ELR (cell line): ENCODE measurements around the gene XPR1.

Experiments
- DNase-seq: peaks from one replicate; pipeline ENCODE4 v3.0.0-alpha.2; 2015; ENCODE audit warnings: low read depth

Gene XPR1

DNA sequence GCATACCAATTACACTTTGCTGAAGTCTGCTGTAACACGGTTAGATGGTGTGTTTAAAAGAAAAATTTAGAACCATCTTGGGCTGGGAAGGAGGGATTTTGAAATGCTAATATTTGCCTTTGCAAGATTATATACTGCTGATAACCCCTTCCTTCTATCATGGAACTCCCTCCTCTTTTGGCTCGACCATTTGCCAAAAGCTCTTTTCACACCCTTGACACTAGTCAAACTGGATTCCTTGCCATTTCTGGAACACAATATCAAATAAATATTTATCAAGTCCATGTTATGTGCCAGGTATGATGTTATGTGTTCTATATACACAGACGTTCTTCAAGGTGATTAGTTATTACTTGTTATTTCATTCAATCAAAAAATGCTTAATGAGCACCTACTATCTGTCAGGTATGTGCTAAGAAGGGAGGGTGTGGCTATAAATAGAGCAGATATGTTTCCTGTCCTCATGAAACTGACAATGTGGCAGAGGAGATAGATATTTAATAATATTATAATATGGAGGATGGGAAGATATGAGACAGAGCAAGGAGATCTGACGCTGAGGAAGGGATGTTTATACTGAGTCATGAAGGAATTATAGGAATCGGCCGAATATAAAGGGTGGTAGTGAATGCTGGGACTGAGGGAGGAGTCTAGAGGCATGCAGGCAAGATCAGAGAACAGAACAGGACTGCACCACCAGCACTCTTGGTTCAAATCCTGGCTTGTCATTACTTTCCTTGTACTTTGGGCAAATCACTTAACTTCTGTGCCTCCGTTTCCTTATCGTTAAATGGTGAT lies 16.1 kb upstream of the XPR1 start:
- peak; percentile 11 for DNase-seq

DNA sequence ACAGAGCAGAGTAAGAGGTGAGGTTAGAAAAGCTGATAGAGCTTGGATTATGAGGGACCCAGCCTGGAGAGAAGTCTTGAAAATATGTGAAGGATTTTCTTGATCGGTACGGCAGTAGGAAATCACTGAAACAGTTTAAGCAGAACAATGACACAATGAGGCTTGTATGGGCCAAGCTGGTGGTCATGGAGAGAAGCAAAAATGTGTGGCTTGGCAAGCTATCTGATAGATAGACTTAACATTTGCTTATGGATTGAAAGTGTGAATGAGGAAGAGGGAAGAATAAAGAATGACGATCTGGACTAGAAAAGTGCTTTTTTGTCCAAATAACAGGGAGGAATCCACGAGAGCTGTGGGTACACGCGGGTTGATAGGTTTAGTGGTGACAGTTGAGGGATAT lies 15.4 kb upstream of the XPR1 start:
- no peak for DNase-seq

- DNase-seq = no peak
These were observed 13.9 kb upstream of the XPR1 start for GRCh38 chr1:180617774-180618395.

DNA sequence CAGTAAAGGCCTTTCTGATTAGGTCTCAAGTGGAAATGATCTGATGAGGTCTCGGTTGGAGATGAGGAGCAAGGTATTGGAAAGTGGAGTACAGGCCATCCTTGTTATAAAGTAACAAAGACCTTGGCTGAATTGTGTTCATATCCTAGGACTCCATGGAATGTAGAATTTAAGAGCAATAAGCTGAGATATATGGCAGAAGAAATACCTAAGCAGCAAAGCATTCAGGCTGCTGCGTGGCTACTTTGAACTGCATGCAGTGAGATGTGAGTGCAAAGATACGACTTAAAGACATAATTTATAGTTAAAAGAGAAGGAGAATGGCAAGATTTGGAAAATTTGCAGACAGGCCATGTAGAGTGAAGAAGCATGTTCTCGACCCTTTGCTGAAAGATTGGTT lies 11.2 kb upstream of the XPR1 start:
- no peak for DNase-seq

- no peak for DNase-seq
These were observed 8.9 kb upstream of the XPR1 start for GRCh38 chr1:180622658-180623508.

DNA sequence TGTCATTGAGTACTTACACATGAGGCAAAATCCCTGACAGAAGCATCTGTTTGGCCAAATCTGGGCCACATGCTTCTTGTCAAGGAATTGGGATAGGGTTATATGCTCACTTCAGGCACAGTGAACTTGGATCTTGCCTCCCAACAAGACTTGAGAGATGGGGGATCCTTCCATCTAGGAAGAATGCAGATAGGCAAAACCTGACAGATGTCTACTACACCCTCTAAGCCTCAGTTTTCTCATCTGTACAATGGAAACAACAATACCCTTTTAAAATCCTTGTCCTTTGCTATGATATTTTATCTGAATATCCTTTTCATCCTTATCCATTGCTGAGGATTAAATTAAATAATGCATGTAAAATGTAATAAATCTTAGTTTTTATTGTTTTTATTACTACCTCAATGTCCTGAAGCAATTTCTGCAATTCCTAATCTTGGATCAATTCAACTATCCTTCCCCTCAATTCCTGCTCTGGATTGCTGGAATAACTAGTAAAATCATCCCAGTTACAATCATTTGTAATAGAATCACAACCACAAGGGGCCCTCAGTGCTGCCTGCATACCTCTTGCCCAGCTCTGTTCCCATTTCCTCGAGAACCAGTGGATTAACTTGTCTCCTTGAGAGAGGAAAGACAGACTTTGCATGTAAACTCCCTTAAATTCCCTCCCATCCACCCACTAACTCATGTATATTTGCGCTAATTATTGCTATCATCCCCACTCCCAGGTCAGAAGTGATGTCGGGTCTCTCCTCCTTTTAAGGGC lies 8.1 kb upstream of the XPR1 start:
- peak; percentile 51 for DNase-seq

GRCh38 chr1:180626711-180627110 lies 5.1 kb upstream of the XPR1 start:
- DNase-seq = no peak

- DNase-seq = peak; percentile 34
These were observed 4.4 kb upstream of the XPR1 start for GRCh38 chr1:180627411-180627810.

GRCh38 chr1:180628646-180629045 lies 3.2 kb upstream of the XPR1 start:
- DNase-seq = no peak

GRCh38 chr1:180630408-180631193 lies 1.2 kb upstream of the XPR1 start:
- DNase-seq = no peak

- DNase-seq = no peak
These were observed 542 bp upstream of the XPR1 start for GRCh38 chr1:180631194-180631765.

GRCh38 chr1:180632326-180633056 lies 669 bp downstream of the XPR1 start:
- peak; percentile 63 for DNase-seq

DNA sequence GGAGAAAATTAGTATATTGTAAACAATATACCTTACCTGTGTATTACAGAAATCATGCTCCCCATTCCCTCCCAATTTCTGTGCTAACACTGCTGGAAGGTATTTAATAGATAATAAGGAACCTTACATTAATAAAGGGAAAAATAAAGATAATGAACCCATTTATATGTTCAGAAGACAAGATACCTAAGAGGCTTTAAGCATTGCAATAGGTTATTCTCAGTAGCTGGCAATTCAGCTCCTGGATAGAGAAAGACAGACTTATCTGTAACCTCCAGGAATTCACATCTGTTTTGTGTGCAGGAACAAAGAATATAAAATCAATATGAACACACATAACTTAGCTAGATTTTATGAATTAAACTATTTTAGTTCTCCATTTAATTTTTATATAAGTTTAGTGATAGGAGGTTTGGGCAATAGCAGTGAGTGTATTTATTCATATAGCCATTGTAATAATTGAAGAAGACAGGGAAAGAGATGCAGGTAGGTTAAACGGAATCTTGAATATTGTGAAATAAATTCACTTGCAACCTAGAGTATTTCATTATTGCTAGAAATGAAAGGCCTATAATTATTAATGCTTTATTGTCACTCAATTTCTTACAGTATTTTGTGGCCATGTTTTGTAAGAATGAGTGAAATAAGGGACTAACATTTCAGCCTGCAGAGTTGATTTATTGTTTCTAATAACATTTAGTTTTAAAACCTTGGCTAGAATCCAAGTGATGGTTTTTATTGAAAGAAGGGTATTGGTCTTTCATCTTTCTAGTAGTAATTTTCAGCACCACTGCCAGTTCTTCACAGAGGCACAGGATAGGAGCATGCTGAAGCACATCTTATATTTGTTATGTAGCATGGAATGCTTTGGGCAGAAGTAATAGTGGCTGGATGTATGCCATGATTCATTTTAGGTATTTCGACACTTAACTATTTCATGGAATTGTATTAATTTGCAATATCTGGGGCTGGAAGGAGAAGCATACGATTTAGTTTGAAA lies 1.5 kb downstream of the XPR1 start:
- DNase-seq = peak; percentile 42

DNA sequence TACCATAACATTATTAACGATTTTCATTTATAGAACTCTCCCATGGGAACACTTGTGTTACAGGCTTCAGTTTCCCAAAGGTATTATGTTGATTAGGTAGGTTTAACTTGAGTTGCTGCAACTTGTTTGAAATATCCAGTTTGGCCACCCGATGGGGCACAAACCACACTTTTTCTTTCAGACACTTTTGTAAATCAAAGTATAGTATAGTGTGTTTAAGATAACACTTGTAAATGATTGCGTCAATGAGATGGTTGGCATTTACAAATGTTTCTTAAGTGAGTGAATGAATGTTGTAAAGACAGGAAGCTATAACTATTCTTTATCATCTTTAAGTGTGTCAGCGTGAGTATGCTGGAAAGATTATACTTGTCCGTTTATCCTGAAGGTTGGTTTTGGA lies 4.3 kb downstream of the XPR1 start:
- DNase-seq = no peak

DNA sequence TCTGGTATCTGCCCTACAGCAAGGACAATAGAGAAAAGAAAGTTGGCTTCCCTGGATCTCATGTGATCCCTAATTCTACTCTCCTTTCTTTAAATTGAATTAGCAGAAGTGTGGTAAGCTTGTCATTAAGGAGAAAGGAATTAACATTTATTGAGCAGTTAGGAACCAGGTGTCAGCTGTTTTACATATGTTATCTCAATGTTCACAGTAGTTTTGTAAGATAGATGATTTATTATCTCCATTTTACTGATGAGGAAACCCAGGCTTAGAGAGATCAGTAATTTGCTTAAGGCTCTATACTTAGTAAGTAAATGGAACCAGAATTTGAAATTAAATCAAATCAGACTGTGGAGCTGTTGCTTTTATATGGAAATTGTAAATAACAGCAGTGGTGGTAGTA lies 8.0 kb downstream of the XPR1 start:
- DNase-seq = no peak

DNA sequence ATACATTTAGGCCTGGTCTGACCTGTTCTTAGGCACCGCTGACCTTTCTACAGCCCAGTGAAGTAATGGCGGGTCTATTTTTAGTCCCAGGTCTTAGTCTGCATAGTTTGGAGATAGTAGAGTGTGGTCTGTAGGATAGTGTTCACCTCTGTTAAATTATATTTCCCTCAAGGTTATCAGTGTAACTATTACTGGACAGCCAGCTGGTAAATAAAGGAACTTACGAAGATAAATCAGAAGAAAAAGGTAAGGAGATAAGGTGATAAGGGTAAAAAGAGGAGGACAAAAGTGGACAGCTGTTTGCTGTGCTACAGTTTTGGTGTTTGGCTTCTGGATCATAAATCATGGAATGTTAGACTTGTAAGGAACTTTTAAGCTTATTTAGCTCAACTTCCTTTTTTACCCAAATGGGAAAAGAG lies 8.7 kb downstream of the XPR1 start:
- no peak for DNase-seq

DNA sequence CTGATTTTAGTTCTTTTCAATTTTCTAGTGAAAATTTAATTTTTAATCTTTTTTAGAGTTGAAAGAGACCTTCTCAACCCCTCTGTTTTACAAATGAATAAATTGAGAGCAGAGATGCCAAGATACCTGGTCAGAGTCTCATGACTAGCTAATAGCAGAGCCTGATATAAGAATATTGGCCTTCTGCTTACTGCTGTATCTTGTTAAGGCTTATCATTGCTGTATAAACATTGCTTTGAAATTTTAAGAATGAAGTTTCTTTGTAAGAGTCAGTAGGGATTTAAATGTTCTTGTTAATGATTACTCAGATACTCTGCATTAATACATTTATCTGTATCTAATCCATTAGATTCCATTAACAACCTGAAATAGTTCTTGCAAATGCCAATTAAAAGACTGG lies 9.8 kb downstream of the XPR1 start:
- DNase-seq = no peak

GRCh38 chr1:180642781-180643180 lies 11.0 kb downstream of the XPR1 start:
- no peak for DNase-seq

GRCh38 chr1:180643693-180644092 lies 11.9 kb downstream of the XPR1 start:
- DNase-seq = peak; percentile 10
